K562 (cell line): ENCODE data around the gene HOXD12. TPM values are rescaled to one million over a fixed set of nuclear protein-coding genes. Genes with fewer than 3 reads are reported as not detected.

Experiments
- ATAC-seq: fragments of 200-7000 bp; cut with Tn5 transposase; 3 replicates; pipeline ENCODE4 v1.9.1; 2020; ENCODE audit warnings: moderate library complexity
- BruUV-seq: library from RNA; stranded (reverse); fragments of 400-500 nt; replicated peaks from 2 replicates; lab custom pipeline; 2021; lab: Mats Ljungman, UMichigan
- CTCF ChIA-PET: fragments of 300-600 bp; formaldehyde crosslinking; extraction: SDS; loops from one replicate; lab custom pipeline; 2021; ENCODE audit warnings: low intra/inter-chr PET ratio; lab: Yijun Ruan, JAX
- POLR2A ChIA-PET: fragments of 300-600, 350-650 bp; sonication (Branson Sonifier 250); formaldehyde crosslinking; extraction: SDS; loops from one replicate; lab custom pipeline; 2021; ENCODE audit warnings: antibody characterized with exemption, inconsistent platforms; lab: Yijun Ruan, JAX
- DNase-seq, 4 experiments: peaks; one replicate each; pipeline versions ENCODE4 v3.0.0 to v3.0.0-alpha.2; 2011 to 2018; ENCODE audit warnings: low spot score in 3 of 4, mixed read lengths in 3 of 4; ENCODE audit errors: extremely low read depth in 1 of 4
- FAIRE-seq: peaks from 2 replicates; lab custom pipeline; 2011; peaks lifted over from hg19 to GRCh38; lab: Jason Lieb, UNC
- H2AFZ ChIP-seq: 2 replicates; pipeline ENCODE4 v1.6.0; 2011; ENCODE audit warnings: low read depth, low read length, control low read depth, inconsistent platforms
- H3K27ac ChIP-seq: fragments of 200-600 bp; 3 replicates; pipeline ENCODE4 v1.8.0; 2011; ENCODE audit warnings: low read depth, mild to moderate bottlenecking, control low read depth, inconsistent platforms, low read length, moderate library complexity, mixed read lengths; ENCODE audit errors: extremely low read depth
- H3K27me3 ChIP-seq, 2 experiments: fragments of 300-600 bp in 1 of 2; 2 replicates in 1 of 2; 3 replicates in 1 of 2; pipeline versions ENCODE4 v1.6.0 to v1.8.0; 2011; ENCODE audit warnings: inconsistent platforms in 2 of 2, low read length in 2 of 2, mild to moderate bottlenecking in 1 of 2, mixed read lengths in 1 of 2, moderate library complexity in 1 of 2; ENCODE audit not compliant: control insufficient read depth in 2 of 2, insufficient read depth in 2 of 2
- H3K36me3 ChIP-seq: fragments of 300-600 bp; 3 replicates; pipeline ENCODE4 v1.8.0; 2011; ENCODE audit warnings: mild to moderate bottlenecking, low read length, inconsistent platforms; ENCODE audit not compliant: control insufficient read depth, insufficient read depth
- H3K4me1 ChIP-seq, 2 experiments: fragments of 200-600 bp in 1 of 2; replicated peaks in 1 of 2; 2 replicates in 1 of 2; 3 replicates in 1 of 2; pipeline versions ENCODE4 v1.5.1 to v1.8.0; 2011; ENCODE audit warnings: inconsistent platforms in 2 of 2, low read length in 2 of 2, mild to moderate bottlenecking in 1 of 2, mixed read lengths in 1 of 2, moderate library complexity in 1 of 2; ENCODE audit not compliant: control insufficient read depth in 2 of 2, insufficient read depth in 2 of 2
- H3K4me2 ChIP-seq: 2 replicates; pipeline ENCODE4 v1.6.1; 2011; ENCODE audit warnings: low read length, control low read depth, inconsistent platforms, mixed read lengths; ENCODE audit not compliant: insufficient read depth
- H3K4me3 ChIP-seq: fragments of 200-600 bp; sonication (generic), shearing (Covaris generic); 2 replicates; pipeline ENCODE4 v1.5.1; 2016; ENCODE audit warnings: control low read depth, inconsistent platforms
- H3K79me2 ChIP-seq: fragments of 200-600 bp; 3 replicates; pipeline ENCODE4 v1.8.0; 2011; ENCODE audit warnings: low read length, inconsistent platforms; ENCODE audit not compliant: control insufficient read depth, insufficient read depth
- H3K9ac ChIP-seq, 2 experiments: 2 replicates each; pipeline versions ENCODE4 v1.6.0 to v1.6.1; 2011; ENCODE audit warnings: low read depth in 2 of 2, low read length in 2 of 2, control low read depth in 1 of 2, inconsistent platforms in 1 of 2, mild to moderate bottlenecking in 1 of 2, mixed read lengths in 1 of 2; ENCODE audit not compliant: insufficient read depth in 1 of 2
- H3K9me1 ChIP-seq: one replicate; pipeline ENCODE4 v1.6.0; 2011; ENCODE audit warnings: inconsistent platforms, mild to moderate bottlenecking, low read length, moderate library complexity; ENCODE audit not compliant: control insufficient read depth, insufficient read depth
- H3K9me3 ChIP-seq: replicated peaks from 2 replicates; pipeline ENCODE4 v1.5.1; 2011; ENCODE audit warnings: low read depth, low read length, inconsistent platforms; ENCODE audit not compliant: control insufficient read depth, insufficient read depth
- H4K20me1 ChIP-seq: replicated peaks from 2 replicates; pipeline ENCODE4 v1.6.1; 2011; ENCODE audit warnings: low read length, inconsistent platforms, mixed read lengths; ENCODE audit not compliant: control insufficient read depth, insufficient read depth
- ARID1B ChIP-seq: fragments of 450-650 bp; IDR thresholded peaks from 2 replicates; pipeline ENCODE4 v1.6.1; 2016; ENCODE audit warnings: antibody characterized with exemption, mild to moderate bottlenecking, inconsistent platforms
- GATAD2B ChIP-seq: fragments of 450-650 bp; IDR thresholded peaks from 2 replicates; pipeline ENCODE4 v1.6.1; 2017; ENCODE audit warnings: mild to moderate bottlenecking, borderline replicate concordance
- IFI16 ChIP-seq: fragments of 250-450 bp; sonication (Bioruptor Pico); IDR thresholded peaks from 2 replicates; pipeline ENCODE4 v2.1.2; 2022; ENCODE audit warnings: mild to moderate bottlenecking, inconsistent platforms
- NFIC ChIP-seq: fragments of 450-650 bp; IDR thresholded peaks from 2 replicates; pipeline ENCODE4 v1.6.1; 2017; ENCODE audit warnings: mild to moderate bottlenecking, inconsistent platforms
- TBP ChIP-seq: optimal IDR thresholded peaks from 2 replicates; pipeline ENCODE3; 2011; ENCODE audit warnings: low read depth, low read length, improper control_type of control experiment
- ZBTB7A ChIP-seq: IDR thresholded peaks from 2 replicates; pipeline ENCODE4 v1.6.1; 2011; ENCODE audit warnings: low read depth, mild to moderate bottlenecking, low read length, moderate library complexity, borderline replicate concordance; ENCODE audit not compliant: control insufficient read depth
- ZFP36 ChIP-seq: fragments of 150-350 bp; IDR thresholded peaks from 2 replicates; pipeline ENCODE4 v1.6.1; 2018; ENCODE audit warnings: low read length, low read depth; ENCODE audit not compliant: partially characterized antibody
- WGBS: fragments of 100-300 bp; shearing (Covaris generic); methylation state at CpG from one replicate; pipeline ENCODE4 v1.1.6; 2016; ENCODE audit warnings: low coverage, mixed read lengths; ENCODE audit not compliant: insufficient coverage; ENCODE audit errors: missing lambda C conversion rate; 5-methylcytosine and 5-hydroxymethylcytosine counted together
- in situ Hi-C: fragments of 300-500 bp; cut with MboI; formaldehyde crosslinking; loops from 4 replicates; pipeline ENCODE4 v1.15.0; 2018; ENCODE audit warnings: inconsistent platforms, mixed read lengths
- intact Hi-C: fragments of 100-400 bp; cut with micrococcal nuclease; formaldehyde crosslinking; loops from 2 replicates; pipeline ENCODE4 v1.14.2; 2022
- polyA plus RNA-seq, 8 experiments: library from polyadenylated mRNA; depleted of rRNA in 4 of 8; stranded (reverse) in 5 of 8; unstranded in 3 of 8; fragments of >200 nt; fragmentation: Nextera tagmentation in 2 of 8; fragmentation: Illumina TruSeq in 1 of 8; extraction: Ambion mirVana in 2 of 8; extraction: Trizol in 1 of 8; gene quantifications; 2 replicates each; pipeline versions ENCODE4 v1.2.1 to v1.2.3, GENCODE V29; 2011 to 2014; ENCODE audit warnings: inconsistent platforms in 1 of 8, missing spikeins in 1 of 8
- total RNA-seq, 7 experiments: library from RNA; depleted of rRNA in 6 of 7; stranded (reverse); fragments of >200 nt in 6 of 7; fragmentation: Illumina TruSeq in 2 of 7; extraction: Trizol in 2 of 7; gene quantifications; 2 replicates each; pipeline versions ENCODE4 v1.2.1 to v1.2.3, GENCODE V29; 2011 to 2021; ENCODE audit warnings: low replicate concordance in 1 of 7
- TF ChIP-seq, protein P1 (sequence below): sonication (generic); formaldehyde crosslinking; IDR thresholded peaks from 2 replicates; pipeline ENCODE4 v1.4.0; 2020; ENCODE audit warnings: mild to moderate bottlenecking, missing genetic modification reagents

HOXD12 gene
- total and polyA plus RNA-seq, 9 of the 15 experiments (the other 6 are each of a cell fraction or from before 2014, with no cell fraction given) = not detected

DNA sequence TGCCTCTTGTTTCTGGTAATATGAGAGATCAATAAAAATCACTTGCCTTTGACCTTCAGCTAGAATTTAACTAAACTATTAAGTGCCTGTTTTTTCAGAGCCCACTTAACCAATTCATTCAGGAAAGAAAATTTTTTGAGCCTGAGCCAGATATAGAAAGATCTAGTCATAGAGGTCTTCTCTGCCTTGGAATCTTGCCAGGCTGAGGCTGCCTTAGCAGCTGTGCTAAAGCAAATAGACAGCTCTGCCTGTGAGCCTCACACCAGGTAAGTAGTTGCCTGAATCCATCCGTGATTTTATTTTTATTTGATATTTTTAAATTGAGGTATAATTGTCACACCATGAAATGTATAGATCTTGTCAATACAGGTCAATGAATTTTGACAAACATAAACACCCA lies 43.2 kb upstream of the HOXD12 start:
- FAIRE-seq (no peak), DNase-seq (no peak), ATAC-seq (no peak)
- no peak overlapping the region for H2AFZ ChIP-seq
- no peaks in the 10 kb centered on the region for H3K4me1 ChIP-seq
- POLR2A ChIA-PET = no interaction called here
- H3K9me3 ChIP-seq = no peaks in the 10 kb centered on the region
- H3K4me3 ChIP-seq = no peak overlapping the region
- no peaks in the 10 kb centered on the region for H4K20me1 ChIP-seq
- no peak overlapping the region for H3K4me2 ChIP-seq
- peaks cover 9 to 20% of the 10 kb centered on the region in 2 experiments; a peak in 4 of 5 replicates for H3K27me3 ChIP-seq
- H3K9me1 ChIP-seq = no peaks in the 10 kb centered on the region
- 0% methylated on average over 1 of the region's 1 CpG for WGBS
- no TSS peak for BruUV-seq
- H3K36me3 ChIP-seq = no peaks in the 10 kb centered on the region
- H3K79me2 ChIP-seq = no peaks in the 10 kb centered on the region
- H3K9ac ChIP-seq = no peak overlapping the region
- intact Hi-C loops = no loop called here
- in situ Hi-C loops = no loop called here
- TF ChIP-seq TBP (no peak), NFIC (peak; percentile 39; the same call in 1 of the 2 replicates), ARID1B (no peak), GATAD2B (no peak), ZFP36 (no peak), ZBTB7A (no peak), IFI16 (CRISPR knock-in tag) (no peak)
- TF ChIP-seq, protein P1, sequence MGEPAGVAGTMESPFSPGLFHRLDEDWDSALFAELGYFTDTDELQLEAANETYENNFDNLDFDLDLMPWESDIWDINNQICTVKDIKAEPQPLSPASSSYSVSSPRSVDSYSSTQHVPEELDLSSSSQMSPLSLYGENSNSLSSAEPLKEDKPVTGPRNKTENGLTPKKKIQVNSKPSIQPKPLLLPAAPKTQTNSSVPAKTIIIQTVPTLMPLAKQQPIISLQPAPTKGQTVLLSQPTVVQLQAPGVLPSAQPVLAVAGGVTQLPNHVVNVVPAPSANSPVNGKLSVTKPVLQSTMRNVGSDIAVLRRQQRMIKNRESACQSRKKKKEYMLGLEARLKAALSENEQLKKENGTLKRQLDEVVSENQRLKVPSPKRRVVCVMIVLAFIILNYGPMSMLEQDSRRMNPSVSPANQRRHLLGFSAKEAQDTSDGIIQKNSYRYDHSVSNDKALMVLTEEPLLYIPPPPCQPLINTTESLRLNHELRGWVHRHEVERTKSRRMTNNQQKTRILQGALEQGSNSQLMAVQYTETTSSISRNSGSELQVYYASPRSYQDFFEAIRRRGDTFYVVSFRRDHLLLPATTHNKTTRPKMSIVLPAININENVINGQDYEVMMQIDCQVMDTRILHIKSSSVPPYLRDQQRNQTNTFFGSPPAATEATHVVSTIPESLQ (CRISPR knock-in tag) = no peak
- CTCF ChIA-PET = no interaction called here
- H3K27ac ChIP-seq = no peak overlapping the region
